ENCODE measurements around the gene C1orf115.
A peak's percentile ranks its signal among the peaks of the same experiment; 100 is the strongest.
"Not testable (repeated sequence)": the region's sequence is repeated elsewhere in the genome, so short reads cannot be mapped to it uniquely, and the experiment has no call there.

The C1orf115 gene

DNA sequence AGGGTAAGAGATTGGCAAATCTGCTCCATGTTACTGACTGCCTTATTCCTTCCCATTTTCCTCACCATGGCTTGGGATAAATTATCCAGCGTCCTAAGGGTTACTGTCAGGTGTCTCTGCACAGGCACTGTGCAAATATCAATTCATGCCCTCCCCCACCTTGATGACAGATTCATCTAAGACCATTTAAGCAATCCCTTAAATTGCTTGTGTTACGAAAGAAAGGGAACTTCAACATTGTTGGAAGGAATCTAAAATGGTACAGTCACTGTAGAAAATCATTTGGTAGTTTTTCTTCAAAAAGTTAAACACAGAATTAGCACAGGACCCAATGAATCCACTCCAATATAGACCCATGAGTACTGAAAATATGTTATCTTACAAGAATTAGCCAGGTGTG, 40.3 kb downstream of the C1orf115 start:
- TF ChIP-seq, protein P1, sequence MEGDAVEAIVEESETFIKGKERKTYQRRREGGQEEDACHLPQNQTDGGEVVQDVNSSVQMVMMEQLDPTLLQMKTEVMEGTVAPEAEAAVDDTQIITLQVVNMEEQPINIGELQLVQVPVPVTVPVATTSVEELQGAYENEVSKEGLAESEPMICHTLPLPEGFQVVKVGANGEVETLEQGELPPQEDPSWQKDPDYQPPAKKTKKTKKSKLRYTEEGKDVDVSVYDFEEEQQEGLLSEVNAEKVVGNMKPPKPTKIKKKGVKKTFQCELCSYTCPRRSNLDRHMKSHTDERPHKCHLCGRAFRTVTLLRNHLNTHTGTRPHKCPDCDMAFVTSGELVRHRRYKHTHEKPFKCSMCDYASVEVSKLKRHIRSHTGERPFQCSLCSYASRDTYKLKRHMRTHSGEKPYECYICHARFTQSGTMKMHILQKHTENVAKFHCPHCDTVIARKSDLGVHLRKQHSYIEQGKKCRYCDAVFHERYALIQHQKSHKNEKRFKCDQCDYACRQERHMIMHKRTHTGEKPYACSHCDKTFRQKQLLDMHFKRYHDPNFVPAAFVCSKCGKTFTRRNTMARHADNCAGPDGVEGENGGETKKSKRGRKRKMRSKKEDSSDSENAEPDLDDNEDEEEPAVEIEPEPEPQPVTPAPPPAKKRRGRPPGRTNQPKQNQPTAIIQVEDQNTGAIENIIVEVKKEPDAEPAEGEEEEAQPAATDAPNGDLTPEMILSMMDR (IDR thresholded peaks at IDR 0.05; ENCODE audit: low read depth, low read length) = no peak
- TF ChIP-seq, protein P2, sequence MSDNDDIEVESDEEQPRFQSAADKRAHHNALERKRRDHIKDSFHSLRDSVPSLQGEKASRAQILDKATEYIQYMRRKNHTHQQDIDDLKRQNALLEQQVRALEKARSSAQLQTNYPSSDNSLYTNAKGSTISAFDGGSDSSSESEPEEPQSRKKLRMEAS (IDR thresholded peaks at IDR 0.05; ENCODE audit: low read depth, low read length) = no peak
- no peak for TF ChIP-seq MYC (IDR thresholded peaks at IDR 0.05; ENCODE audit: low read depth, low read length)
- no peak for TF ChIP-seq POLR2A (IDR thresholded peaks at IDR 0.05; ENCODE audit: extremely low read depth, insufficient read length)
- no peak for DNase-seq (ENCODE audit: low read depth)
- H3K4me3 ChIP-seq (ENCODE audit: low read depth, low read length) = no peak overlapping the region

GRCh38 chr1:220732137-220732536, 42.0 kb downstream of the C1orf115 start:
- no peak for TF ChIP-seq POLR2A (IDR thresholded peaks at IDR 0.05; ENCODE audit: extremely low read depth, insufficient read length)
- TF ChIP-seq, protein P2 (IDR thresholded peaks at IDR 0.05; ENCODE audit: low read depth, low read length) = no peak
- TF ChIP-seq, protein P1 (IDR thresholded peaks at IDR 0.05; ENCODE audit: low read depth, low read length) = no peak
- no peak for TF ChIP-seq MYC (IDR thresholded peaks at IDR 0.05; ENCODE audit: low read depth, low read length)
- H3K4me3 ChIP-seq (ENCODE audit: low read depth, low read length) = no peak overlapping the region
- DNase-seq (ENCODE audit: low read depth) = no peak

DNA sequence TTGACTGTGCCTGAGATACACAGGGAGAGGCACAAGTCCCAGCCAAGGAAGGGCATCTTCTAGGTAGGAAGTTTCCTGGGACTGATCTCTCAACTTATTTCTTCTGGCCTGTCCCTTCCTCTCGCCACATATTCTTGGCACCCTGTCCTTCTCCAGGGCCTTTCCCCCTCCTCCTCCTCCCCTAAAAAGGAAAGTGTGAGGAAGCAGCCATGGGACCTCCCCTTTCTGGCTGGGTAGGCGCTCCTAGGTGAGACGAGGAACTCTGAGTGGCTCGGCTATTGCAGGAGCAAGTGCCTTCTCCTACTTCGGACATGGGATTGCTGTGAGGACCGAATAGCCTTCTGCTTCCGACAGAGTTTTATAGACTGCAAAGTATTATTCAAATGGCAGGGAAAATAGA, 42.5 kb downstream of the C1orf115 start:
- DNase-seq (ENCODE audit: low read depth) = no peak
- TF ChIP-seq, protein P2 (IDR thresholded peaks at IDR 0.05; ENCODE audit: low read depth, low read length) = no peak
- TF ChIP-seq, protein P1 (IDR thresholded peaks at IDR 0.05; ENCODE audit: low read depth, low read length) = no peak
- TF ChIP-seq POLR2A (IDR thresholded peaks at IDR 0.05; ENCODE audit: extremely low read depth, insufficient read length) = no peak
- H3K4me3 ChIP-seq (ENCODE audit: low read depth, low read length) = no peak overlapping the region

GRCh38 chr1:220733086-220733601, 43.0 kb downstream of the C1orf115 start:
- TF ChIP-seq, protein P1 (IDR thresholded peaks at IDR 0.05; ENCODE audit: low read depth, low read length) = peak; percentile 76
- TF ChIP-seq, protein P2 (IDR thresholded peaks at IDR 0.05; ENCODE audit: low read depth, low read length) = no peak
- no peak overlapping the region for H3K4me3 ChIP-seq (ENCODE audit: low read depth, low read length)
- DNase-seq (ENCODE audit: low read depth) = peak; percentile 89

GRCh38 chr1:220734571-220735326, 44.6 kb downstream of the C1orf115 start:
- TF ChIP-seq POLR2A (IDR thresholded peaks at IDR 0.05; ENCODE audit: extremely low read depth, insufficient read length) (no peak), MYC (IDR thresholded peaks at IDR 0.05; ENCODE audit: low read depth, low read length) (no peak)
- TF ChIP-seq, protein P1 (IDR thresholded peaks at IDR 0.05; ENCODE audit: low read depth, low read length) = no peak
- TF ChIP-seq, protein P2 (IDR thresholded peaks at IDR 0.05; ENCODE audit: low read depth, low read length) = no peak
- no peak overlapping the region for H3K4me3 ChIP-seq (ENCODE audit: low read depth, low read length)
- no peak for DNase-seq (ENCODE audit: low read depth)

DNA sequence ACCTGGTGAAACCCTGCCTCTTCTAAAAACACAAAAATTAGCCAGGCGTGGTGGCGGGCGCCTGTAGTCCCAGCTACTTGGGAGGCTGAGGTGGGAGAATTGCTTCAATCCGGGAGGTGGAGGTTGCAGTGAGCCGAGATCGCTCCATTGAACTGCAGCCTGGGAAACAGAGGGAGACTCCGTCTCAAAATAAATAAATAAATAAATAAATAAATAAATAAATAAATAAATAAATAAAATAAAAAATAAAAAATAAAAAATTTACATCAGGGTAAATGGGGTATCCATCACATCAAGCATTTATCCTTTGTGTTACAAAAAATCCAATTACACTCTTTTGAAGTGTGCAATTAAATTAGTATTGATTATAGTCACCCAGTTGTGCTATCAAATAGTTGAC, 46.1 kb downstream of the C1orf115 start:
- H3K4me3 ChIP-seq (ENCODE audit: low read depth, low read length); DNase-seq (ENCODE audit: low read depth): not testable (repeated sequence)

Data from NB4 (cell line).